HEK293 (cell line): ENCODE results near the gene SLC28A3.

Source experiments
- MYNN ChIP-seq: fragments of 450-650 bp; formaldehyde crosslinking; IDR thresholded peaks from 2 replicates; pipeline ENCODE4 v1.5.1; 2016; ENCODE audit warnings: missing biosample characterization, missing genetic modification characterization, borderline replicate concordance
- SETDB1 ChIP-seq: IDR thresholded peaks from one replicate; pipeline ENCODE4 v1.6.1; 2017; ENCODE audit warnings: mild to moderate bottlenecking, low read length, moderate library complexity, mixed read lengths; ENCODE audit not compliant: insufficient read length
- ZBTB21 ChIP-seq: fragments of 450-650 bp; formaldehyde crosslinking; IDR thresholded peaks from 2 replicates; pipeline ENCODE4 v1.5.1; 2017; ENCODE audit warnings: missing biosample characterization, missing genetic modification characterization
- ZBTB26 ChIP-seq: fragments of 450-650 bp; formaldehyde crosslinking; optimal IDR thresholded peaks from 2 replicates; pipeline ENCODE3; 2016; ENCODE audit warnings: missing biosample characterization, mild to moderate bottlenecking, missing genetic modification characterization
- ZNF292 ChIP-seq: fragments of 450-650 bp; formaldehyde crosslinking; IDR thresholded peaks from 2 replicates; pipeline ENCODE4 v1.5.1; 2016; ENCODE audit warnings: low read depth, missing biosample characterization, missing genetic modification characterization, borderline replicate concordance
- ZNF510 ChIP-seq: fragments of 450-650 bp; formaldehyde crosslinking; IDR thresholded peaks from 2 replicates; pipeline ENCODE4 v1.5.1; 2018; ENCODE audit warnings: mild to moderate bottlenecking, missing genetic modification characterization, missing biosample characterization; ENCODE audit not compliant: insufficient replicate concordance
- ZNF560 ChIP-seq: fragments of 450-650 bp; formaldehyde crosslinking; IDR thresholded peaks from 2 replicates; pipeline ENCODE4 v1.5.1; 2017; ENCODE audit warnings: missing biosample characterization, missing genetic modification characterization, borderline replicate concordance
- TF ChIP-seq, protein P1 (sequence below): fragments of 450-650 bp; formaldehyde crosslinking; IDR thresholded peaks from 2 replicates; pipeline ENCODE4 v1.5.1; 2016; ENCODE audit warnings: missing biosample characterization, missing genetic modification characterization
- TF ChIP-seq, protein P2 (sequence below): fragments of 450-650 bp; formaldehyde crosslinking; IDR thresholded peaks from 2 replicates; pipeline ENCODE4 v1.5.1; 2016; ENCODE audit warnings: missing biosample characterization, missing genetic modification characterization
- TF ChIP-seq, protein P3 (sequence below): fragments of 450-650 bp; formaldehyde crosslinking; IDR thresholded peaks from 2 replicates; pipeline ENCODE4; 2016; ENCODE audit warnings: missing biosample characterization, missing genetic modification characterization

GRCh38 chr9:84226126-84226525 is 114.4 kb downstream of the SLC28A3 start:
- TF ChIP-seq ZBTB21, result no peak
- no peak for TF ChIP-seq ZNF292 (tag by site-specific recombination)
- no peak for TF ChIP-seq ZBTB26 (tag by site-specific recombination)
- TF ChIP-seq, protein P1, sequence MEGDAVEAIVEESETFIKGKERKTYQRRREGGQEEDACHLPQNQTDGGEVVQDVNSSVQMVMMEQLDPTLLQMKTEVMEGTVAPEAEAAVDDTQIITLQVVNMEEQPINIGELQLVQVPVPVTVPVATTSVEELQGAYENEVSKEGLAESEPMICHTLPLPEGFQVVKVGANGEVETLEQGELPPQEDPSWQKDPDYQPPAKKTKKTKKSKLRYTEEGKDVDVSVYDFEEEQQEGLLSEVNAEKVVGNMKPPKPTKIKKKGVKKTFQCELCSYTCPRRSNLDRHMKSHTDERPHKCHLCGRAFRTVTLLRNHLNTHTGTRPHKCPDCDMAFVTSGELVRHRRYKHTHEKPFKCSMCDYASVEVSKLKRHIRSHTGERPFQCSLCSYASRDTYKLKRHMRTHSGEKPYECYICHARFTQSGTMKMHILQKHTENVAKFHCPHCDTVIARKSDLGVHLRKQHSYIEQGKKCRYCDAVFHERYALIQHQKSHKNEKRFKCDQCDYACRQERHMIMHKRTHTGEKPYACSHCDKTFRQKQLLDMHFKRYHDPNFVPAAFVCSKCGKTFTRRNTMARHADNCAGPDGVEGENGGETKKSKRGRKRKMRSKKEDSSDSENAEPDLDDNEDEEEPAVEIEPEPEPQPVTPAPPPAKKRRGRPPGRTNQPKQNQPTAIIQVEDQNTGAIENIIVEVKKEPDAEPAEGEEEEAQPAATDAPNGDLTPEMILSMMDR, result no peak
- no peak for TF ChIP-seq ZNF560 (tag by site-specific recombination)
- TF ChIP-seq, protein P2, sequence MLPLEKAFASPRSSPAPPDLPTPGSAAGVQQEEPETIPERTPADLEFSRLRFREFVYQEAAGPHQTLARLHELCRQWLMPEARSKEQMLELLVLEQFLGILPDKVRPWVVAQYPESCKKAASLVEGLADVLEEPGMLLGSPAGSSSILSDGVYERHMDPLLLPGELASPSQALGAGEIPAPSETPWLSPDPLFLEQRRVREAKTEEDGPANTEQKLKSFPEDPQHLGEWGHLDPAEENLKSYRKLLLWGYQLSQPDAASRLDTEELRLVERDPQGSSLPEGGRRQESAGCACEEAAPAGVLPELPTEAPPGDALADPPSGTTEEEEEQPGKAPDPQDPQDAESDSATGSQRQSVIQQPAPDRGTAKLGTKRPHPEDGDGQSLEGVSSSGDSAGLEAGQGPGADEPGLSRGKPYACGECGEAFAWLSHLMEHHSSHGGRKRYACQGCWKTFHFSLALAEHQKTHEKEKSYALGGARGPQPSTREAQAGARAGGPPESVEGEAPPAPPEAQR (tag by site-specific recombination), result no peak
- TF ChIP-seq ZNF510, result no peak
- no peak for TF ChIP-seq SETDB1
- no peak for TF ChIP-seq MYNN (tag by site-specific recombination)
- TF ChIP-seq, protein P3, sequence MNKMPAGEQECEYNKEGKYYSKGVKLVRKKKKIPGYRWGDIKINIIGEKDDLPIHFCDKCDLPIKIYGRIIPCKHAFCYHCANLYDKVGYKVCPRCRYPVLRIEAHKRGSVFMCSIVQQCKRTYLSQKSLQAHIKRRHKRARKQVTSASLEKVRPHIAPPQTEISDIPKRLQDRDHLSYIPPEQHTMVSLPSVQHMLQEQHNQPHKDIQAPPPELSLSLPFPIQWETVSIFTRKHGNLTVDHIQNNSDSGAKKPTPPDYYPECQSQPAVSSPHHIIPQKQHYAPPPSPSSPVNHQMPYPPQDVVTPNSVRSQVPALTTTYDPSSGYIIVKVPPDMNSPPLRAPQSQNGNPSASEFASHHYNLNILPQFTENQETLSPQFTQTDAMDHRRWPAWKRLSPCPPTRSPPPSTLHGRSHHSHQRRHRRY (tag by site-specific recombination), result no peak
